Ascending aorta (tissue), 2 donors: ENCODE measurements around the gene CHKB. TPM values are rescaled to one million over a fixed set of nuclear protein-coding genes. Genes with fewer than 3 reads are reported as not detected.
A peak's percentile ranks its signal among the peaks of the same experiment; 100 is the strongest.
"Not testable (repeated sequence)": the region's sequence is repeated elsewhere in the genome, so short reads cannot be mapped to it uniquely, and the experiment has no call there.

Experiments
- DNase-seq, 2 donors: peaks; one replicate each; pipeline ENCODE4 v3.0.0-alpha.2; 2019; ENCODE audit warnings: low spot score in 2 of 2
- H3K27ac ChIP-seq, 2 donors: fragments of 200-600 bp; sonication (generic); one replicate each; pipeline ENCODE4 v1.5.1; 2016 to 2017; ENCODE audit warnings: mild to moderate bottlenecking in 1 of 2
- H3K27me3 ChIP-seq: fragments of 200-600 bp; sonication (generic); one replicate; pipeline ENCODE4 v1.5.1; 2017
- H3K36me3 ChIP-seq, 2 donors: fragments of 200-600 bp; sonication (generic); one replicate each; pipeline ENCODE4 v1.5.1; 2016
- H3K4me1 ChIP-seq, 2 donors: fragments of 200-600 bp; sonication (generic); one replicate each; pipeline ENCODE4 v1.5.1; 2016 to 2017; ENCODE audit warnings: mild to moderate bottlenecking in 1 of 2
- H3K4me3 ChIP-seq, 2 donors: fragments of 200-600 bp; sonication (generic); one replicate each; pipeline ENCODE4 v1.5.1; 2016 to 2017; ENCODE audit warnings: mild to moderate bottlenecking in 1 of 2
- H3K9me3 ChIP-seq, 2 donors: fragments of 200-600 bp; sonication (generic); one replicate each; pipeline ENCODE4 v1.5.1; 2016
- intact Hi-C: fragments of 100-400 bp; cut with DNase I; formaldehyde crosslinking; loops from one replicate; pipeline ENCODE4 v1.15.1; 2023
- total RNA-seq: library from RNA; depleted of rRNA; stranded (reverse); fragments of >200 nt; gene quantifications from one replicate; pipeline ENCODE4 v1.1.0, GENCODE V29; 2016
- TF ChIP-seq, protein P1 (sequence below), 3 experiments: fragments of 200-600 bp in 2 of 3; fragments of 450-650 bp in 1 of 3; sonication (generic) in 2 of 3; IDR thresholded peaks; one replicate each; pipeline ENCODE4 v1.5.1; 2016 to 2019; ENCODE audit warnings: antibody characterized with exemption in 3 of 3, mild to moderate bottlenecking in 1 of 3, moderate library complexity in 1 of 3

CHKB gene
- total RNA-seq, 1 donor from 2014 or later, result 82.4 TPM

GRCh38 chr22:50622723-50623327 lies 40.2 kb upstream of the CHKB start:
- H3K9me3 ChIP-seq, result no peaks in the 10 kb centered on the region
- H3K27ac ChIP-seq, result no peak overlapping the region
- no peaks in the 10 kb centered on the region for H3K27me3 ChIP-seq
- TF ChIP-seq, protein P1, sequence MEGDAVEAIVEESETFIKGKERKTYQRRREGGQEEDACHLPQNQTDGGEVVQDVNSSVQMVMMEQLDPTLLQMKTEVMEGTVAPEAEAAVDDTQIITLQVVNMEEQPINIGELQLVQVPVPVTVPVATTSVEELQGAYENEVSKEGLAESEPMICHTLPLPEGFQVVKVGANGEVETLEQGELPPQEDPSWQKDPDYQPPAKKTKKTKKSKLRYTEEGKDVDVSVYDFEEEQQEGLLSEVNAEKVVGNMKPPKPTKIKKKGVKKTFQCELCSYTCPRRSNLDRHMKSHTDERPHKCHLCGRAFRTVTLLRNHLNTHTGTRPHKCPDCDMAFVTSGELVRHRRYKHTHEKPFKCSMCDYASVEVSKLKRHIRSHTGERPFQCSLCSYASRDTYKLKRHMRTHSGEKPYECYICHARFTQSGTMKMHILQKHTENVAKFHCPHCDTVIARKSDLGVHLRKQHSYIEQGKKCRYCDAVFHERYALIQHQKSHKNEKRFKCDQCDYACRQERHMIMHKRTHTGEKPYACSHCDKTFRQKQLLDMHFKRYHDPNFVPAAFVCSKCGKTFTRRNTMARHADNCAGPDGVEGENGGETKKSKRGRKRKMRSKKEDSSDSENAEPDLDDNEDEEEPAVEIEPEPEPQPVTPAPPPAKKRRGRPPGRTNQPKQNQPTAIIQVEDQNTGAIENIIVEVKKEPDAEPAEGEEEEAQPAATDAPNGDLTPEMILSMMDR (IDR thresholded peaks at IDR 0.05), result no peak
- no peaks in the 10 kb centered on the region for H3K36me3 ChIP-seq
- H3K4me3 ChIP-seq, result no peak overlapping the region
- DNase-seq, result no peak
- intact Hi-C loops, result no loop called here
- H3K4me1 ChIP-seq, result peaks cover 0 to 11% of the 10 kb centered on the region in 2 donors

GRCh38 chr22:50621948-50622722 lies 39.5 kb upstream of the CHKB start:
- DNase-seq, result no peak
- H3K9me3 ChIP-seq, result no peaks in the 10 kb centered on the region
- TF ChIP-seq, protein P1 (IDR thresholded peaks at IDR 0.05), result peak in 1 of 3 experiments; percentile 13
- peaks cover 0 to 6% of the 10 kb centered on the region in 2 donors for H3K4me1 ChIP-seq
- no peak overlapping the region for H3K4me3 ChIP-seq
- no peaks in the 10 kb centered on the region for H3K27me3 ChIP-seq
- H3K27ac ChIP-seq, result no peak overlapping the region
- no peaks in the 10 kb centered on the region for H3K36me3 ChIP-seq
- intact Hi-C loops, result no loop called here

GRCh38 chr22:50621356-50621880 lies 38.8 kb upstream of the CHKB start:
- H3K27ac ChIP-seq, result no peak overlapping the region
- H3K27me3 ChIP-seq, result no peaks in the 10 kb centered on the region
- H3K4me1 ChIP-seq, result peaks cover 0 to 3% of the 10 kb centered on the region in 2 donors
- no peak for DNase-seq
- no peak overlapping the region for H3K4me3 ChIP-seq
- H3K36me3 ChIP-seq, result no peaks in the 10 kb centered on the region
- no peaks in the 10 kb centered on the region for H3K9me3 ChIP-seq
- intact Hi-C loops, result no loop called here
- TF ChIP-seq, protein P1 (IDR thresholded peaks at IDR 0.05), result no peak

GRCh38 chr22:50620593-50621355 lies 38.1 kb upstream of the CHKB start:
- Histone ChIP-seq H3K27me3 (no peaks in the 10 kb centered on the region), H3K27ac (no peak overlapping the region), H3K4me3 (peak overlapping the region in 1 of 2 donors; percentile 37), H3K36me3 (no peaks in the 10 kb centered on the region), H3K4me1 (peaks cover 0 to 3% of the 10 kb centered on the region in 2 donors), H3K9me3 (no peaks in the 10 kb centered on the region)
- no peak for DNase-seq
- intact Hi-C loops, result no loop called here
- TF ChIP-seq, protein P1 (IDR thresholded peaks at IDR 0.05), result peak in 1 of 3 experiments; percentile 66

DNA sequence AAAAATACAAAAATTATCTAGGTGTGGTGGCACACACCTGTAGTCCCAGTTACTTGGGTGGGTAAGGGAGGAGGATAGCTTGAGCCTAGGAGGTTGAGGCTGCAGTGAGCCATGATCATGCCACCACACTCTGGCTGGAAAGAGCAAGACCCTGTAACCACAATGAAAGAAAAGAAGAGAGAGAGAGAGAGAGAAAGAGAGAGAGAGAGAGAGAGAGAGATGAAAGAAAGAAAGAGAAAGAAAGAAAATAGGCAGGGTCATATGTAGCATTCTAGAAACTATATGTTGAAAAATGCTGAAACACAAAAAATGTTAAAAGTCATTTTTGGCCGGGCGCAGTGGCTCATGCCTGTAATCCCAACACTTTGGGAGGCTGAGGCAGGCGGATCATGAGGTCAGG lies 31.6 kb upstream of the CHKB start:
- H3K9me3 ChIP-seq, H3K36me3 ChIP-seq, DNase-seq, H3K4me3 ChIP-seq, H3K4me1 ChIP-seq, intact Hi-C loops, H3K27me3 ChIP-seq, H3K27ac ChIP-seq: not testable (repeated sequence)
